Measurements from ENCODE around the gene SETD4. TPM values are rescaled to one million over a fixed set of nuclear protein-coding genes. Genes with fewer than 3 reads are reported as not detected.

SETD4 gene
- total RNA-seq, 3 donors from 2014 or later, result 15.9 to 18.8 (median 17.2) TPM

DNA sequence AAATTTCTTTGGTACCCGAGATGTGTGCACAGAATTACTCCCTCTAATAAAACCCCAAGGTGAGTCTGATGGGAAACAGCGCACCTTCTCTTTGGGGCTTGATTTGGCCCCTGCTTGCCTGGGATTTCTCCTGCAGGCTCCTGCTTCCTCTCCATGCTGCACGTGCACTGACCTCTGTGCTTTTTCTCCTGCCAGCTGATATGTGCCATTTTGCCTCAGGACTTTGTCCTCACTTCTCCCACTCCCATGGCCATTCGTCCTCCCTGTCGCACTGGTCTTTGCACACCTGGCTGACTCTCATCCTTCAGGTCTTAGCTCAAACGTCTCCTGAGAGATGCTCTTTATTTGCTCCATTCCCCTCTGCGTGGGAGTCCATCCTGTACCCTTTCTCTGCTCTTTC is 10.7 kb upstream of the SETD4 start:
- DNase-seq, result no peak
- Mint-ChIP-seq H3K4me1 (ENCODE audit: low read depth) (peaks cover 42% of the 10 kb centered on the region), H3K9me3 (peaks cover 8% of the 10 kb centered on the region)

DNA sequence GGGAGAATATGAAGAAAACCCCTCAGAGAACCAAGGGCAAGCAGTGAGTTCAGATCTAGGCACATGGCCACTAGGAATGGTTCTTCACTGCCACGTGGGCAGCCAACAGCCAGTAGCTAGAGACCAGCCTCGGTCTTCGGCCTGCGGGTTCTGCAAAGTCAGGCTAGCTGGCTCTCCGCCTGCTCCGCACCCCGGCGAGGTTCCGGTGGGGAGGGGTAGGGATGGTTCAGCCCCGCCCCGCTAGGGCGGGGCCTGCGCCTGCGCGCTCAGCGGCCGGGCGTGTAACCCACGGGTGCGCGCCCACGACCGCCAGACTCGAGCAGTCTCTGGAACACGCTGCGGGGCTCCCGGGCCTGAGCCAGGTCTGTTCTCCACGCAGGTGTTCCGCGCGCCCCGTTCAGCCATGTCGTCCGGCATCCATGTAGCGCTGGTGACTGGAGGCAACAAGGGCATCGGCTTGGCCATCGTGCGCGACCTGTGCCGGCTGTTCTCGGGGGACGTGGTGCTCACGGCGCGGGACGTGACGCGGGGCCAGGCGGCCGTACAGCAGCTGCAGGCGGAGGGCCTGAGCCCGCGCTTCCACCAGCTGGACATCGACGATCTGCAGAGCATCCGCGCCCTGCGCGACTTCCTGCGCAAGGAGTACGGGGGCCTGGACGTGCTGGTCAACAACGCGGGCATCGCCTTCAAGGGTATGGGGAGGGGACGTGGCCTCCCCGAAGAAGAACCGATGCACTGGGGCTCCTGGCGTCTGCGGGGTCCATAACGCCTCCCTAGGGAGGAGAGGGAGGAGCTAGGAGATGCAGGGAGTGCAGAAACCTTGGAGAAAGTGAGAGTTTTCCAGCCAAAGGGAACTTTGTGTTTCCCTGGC is 9.6 kb upstream of the SETD4 start, which contains the start of gene CBR1:
TSS of gene CBR1 (plus strand) at position 312 of the 871 bp plus-strand sequence. CDS start at position 404, 92 bp downstream.
- Mint-ChIP-seq H3K4me1 (ENCODE audit: low read depth) (peaks cover 39% of the 10 kb centered on the region), H3K36me3 (ENCODE audit: insufficient read depth) (peaks cover 22% of the 10 kb centered on the region), H3K4me3 (peak within 1 kb of the TSS; percentile 88), H3K27me3 (ENCODE audit: low read depth) (no peaks in the 10 kb centered on the region), H3K9me3 (peaks cover 8% of the 10 kb centered on the region)
- DNase-seq (peak; percentile 84), ATAC-seq (peak; percentile 98)

More for the DNA sequence above, 10.7 kb upstream of the SETD4 start:
- ATAC-seq, result no peak
- H3K4me3 Mint-ChIP-seq, result peak overlapping the region; percentile 88
- no peaks in the 10 kb centered on the region for H3K27me3 Mint-ChIP-seq (ENCODE audit: low read depth)
- peaks cover 23% of the 10 kb centered on the region for H3K36me3 Mint-ChIP-seq (ENCODE audit: insufficient read depth)

DNA sequence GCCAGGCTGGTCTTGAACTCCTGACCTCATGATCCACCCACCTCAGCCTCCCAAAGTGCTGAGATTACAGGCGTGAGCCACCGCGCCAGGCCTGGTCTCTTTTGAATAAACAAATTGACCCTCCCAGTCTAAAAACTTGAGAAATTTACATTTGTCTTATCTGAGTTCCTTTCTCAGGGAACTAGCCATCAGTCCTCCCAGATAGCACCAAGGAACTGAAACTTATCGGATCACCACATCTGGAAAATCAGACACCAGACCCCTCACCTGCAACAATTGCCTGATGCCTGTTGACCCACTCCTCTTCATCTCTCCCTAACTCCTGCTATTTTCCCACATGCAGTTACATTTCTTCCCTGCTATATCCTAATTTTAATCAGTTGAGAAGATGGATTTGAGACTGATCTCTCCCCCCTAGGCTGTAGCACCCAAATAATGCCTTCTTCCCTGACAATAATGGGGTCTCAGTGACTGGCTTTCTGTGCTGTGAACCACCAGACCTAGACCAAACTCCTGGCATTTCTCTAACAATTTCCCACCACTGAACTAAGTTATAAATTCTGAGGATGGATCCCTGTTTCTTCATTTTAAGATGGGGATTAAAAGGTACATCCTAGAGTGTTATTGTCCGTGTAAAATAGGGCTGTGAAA is 8.5 kb upstream of the SETD4 start:
- DNase-seq (no peak), ATAC-seq (no peak)
- no peaks in the 10 kb centered on the region for H3K27me3 Mint-ChIP-seq (ENCODE audit: low read depth)
- H3K4me1 Mint-ChIP-seq (ENCODE audit: low read depth), result peaks cover 39% of the 10 kb centered on the region
- peaks cover 22% of the 10 kb centered on the region for H3K36me3 Mint-ChIP-seq (ENCODE audit: insufficient read depth)
- peaks cover 8% of the 10 kb centered on the region for H3K9me3 Mint-ChIP-seq
- H3K4me3 Mint-ChIP-seq, result peak overlapping the region; percentile 88

DNA sequence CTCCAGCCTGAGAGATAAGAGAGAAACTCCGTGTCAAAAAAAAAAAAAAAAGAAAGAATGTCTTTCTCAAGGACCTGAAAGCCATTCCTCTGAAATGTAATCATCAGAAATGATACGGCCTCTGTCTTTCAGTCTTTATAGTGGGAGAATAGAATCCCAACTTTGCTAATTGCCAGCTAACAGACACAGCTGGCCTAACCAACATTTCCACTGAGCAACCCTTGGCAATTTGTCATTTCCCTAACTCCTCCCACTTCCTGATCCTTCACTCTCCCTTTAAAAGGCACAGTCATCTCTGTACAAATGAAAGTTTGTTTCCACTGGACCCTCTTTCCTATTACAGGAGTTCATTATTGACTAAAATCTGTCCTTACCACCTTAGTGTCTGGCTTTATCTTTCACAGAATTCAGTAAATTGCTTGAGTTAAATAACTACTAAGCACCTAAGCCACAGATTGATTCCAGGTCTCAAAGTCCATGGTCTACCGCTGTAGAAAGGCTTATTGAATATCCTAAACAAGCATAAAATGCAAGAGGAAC is 5.2 kb upstream of the SETD4 start:
- H3K4me1 Mint-ChIP-seq (ENCODE audit: low read depth), result peaks cover 21% of the 10 kb centered on the region
- peaks cover 5% of the 10 kb centered on the region for H3K36me3 Mint-ChIP-seq (ENCODE audit: insufficient read depth)
- DNase-seq, result no peak
- no peaks in the 10 kb centered on the region for H3K27me3 Mint-ChIP-seq (ENCODE audit: low read depth)
- peaks cover 8% of the 10 kb centered on the region for H3K9me3 Mint-ChIP-seq
- no peak for ATAC-seq
- H3K4me3 Mint-ChIP-seq, result no peak overlapping the region

DNA sequence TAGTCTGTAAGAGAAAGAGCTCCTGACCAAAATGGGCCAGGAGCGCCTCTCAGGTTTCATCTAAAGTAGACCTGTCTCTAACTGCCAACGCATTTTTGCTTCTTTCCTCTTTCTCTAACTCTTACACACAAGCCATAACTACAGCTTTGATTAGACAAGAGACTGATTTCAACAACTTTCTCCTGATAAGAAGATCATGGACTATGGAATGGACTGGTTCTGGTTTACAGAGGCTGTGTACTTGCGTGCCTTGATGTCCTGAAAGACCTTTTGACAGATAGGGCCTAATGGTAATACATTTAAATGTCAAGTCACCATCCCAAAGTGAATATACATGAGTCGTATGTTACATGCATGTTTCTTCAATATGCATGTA is 3.7 kb upstream of the SETD4 start:
- Mint-ChIP-seq H3K4me3 (no peak overlapping the region), H3K27me3 (ENCODE audit: low read depth) (no peaks in the 10 kb centered on the region), H3K4me1 (ENCODE audit: low read depth) (peaks cover 8% of the 10 kb centered on the region), H3K36me3 (ENCODE audit: insufficient read depth) (peaks cover 4% of the 10 kb centered on the region), H3K9me3 (peaks cover 3% of the 10 kb centered on the region)
- DNase-seq (no peak), ATAC-seq (no peak)

DNA sequence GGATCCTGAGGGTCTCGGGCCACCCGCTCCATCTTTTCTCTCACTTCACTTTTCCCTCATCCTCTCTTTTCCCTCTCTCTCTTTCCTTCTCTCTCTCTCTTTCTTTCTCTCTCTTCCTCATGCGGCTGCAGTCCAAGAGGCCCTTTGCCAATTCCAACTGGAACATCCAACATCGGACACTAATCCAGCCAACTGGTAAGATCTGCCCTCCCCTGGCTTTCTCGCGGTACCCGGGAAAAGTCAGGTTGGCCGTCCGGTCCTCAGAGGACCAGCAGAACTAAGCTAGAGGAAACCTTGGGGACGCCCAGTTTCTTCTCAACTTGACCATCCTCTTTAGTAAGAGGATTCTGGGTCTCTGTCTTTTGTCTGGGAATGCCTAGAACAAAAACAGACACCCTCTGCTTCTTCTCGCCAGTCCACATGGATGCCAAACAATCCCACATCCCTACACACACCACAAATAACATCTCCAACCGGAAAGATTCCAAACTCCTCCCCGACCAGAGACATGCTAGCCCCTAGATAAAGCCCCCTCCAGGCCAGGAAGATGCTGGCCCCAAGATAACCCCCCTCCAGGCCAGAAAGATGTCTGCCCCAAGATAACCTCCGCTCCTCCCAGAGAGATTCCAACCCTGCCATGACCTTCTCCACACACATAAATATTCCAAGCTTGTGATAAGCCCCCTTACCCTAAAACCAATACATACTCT is 3.2 kb upstream of the SETD4 start:
- Mint-ChIP-seq H3K4me1 (ENCODE audit: low read depth) (peaks cover 10% of the 10 kb centered on the region), H3K4me3 (no peak overlapping the region), H3K36me3 (ENCODE audit: insufficient read depth) (no peaks in the 10 kb centered on the region), H3K9me3 (no peaks in the 10 kb centered on the region), H3K27me3 (ENCODE audit: low read depth) (no peaks in the 10 kb centered on the region)
- DNase-seq (no peak), ATAC-seq (no peak)

DNA sequence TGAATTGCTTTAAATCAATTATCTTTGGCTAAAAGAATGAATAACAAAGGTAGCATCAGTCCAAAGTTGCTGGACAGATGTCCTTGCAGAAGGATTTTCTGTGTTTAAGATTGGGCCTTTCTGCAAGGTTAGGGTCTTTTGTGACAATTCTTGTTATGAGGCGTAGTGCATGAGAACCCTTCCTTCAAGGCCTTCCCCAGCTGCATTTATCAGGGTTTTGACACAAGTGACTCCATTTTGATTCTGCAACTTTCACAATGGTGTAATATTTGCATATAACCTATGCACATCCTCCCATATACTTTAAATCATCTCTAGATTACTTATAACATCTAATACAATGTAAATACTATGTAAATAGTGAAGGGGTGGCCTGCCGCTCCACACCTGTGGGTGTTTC is 1.1 kb upstream of the SETD4 start:
- Mint-ChIP-seq H3K9me3 (no peaks in the 10 kb centered on the region), H3K36me3 (ENCODE audit: insufficient read depth) (peaks cover 12% of the 10 kb centered on the region), H3K27me3 (ENCODE audit: low read depth) (no peaks in the 10 kb centered on the region), H3K4me1 (ENCODE audit: low read depth) (peaks cover 17% of the 10 kb centered on the region), H3K4me3 (no peak overlapping the region)
- ATAC-seq (no peak), DNase-seq (no peak)

DNA sequence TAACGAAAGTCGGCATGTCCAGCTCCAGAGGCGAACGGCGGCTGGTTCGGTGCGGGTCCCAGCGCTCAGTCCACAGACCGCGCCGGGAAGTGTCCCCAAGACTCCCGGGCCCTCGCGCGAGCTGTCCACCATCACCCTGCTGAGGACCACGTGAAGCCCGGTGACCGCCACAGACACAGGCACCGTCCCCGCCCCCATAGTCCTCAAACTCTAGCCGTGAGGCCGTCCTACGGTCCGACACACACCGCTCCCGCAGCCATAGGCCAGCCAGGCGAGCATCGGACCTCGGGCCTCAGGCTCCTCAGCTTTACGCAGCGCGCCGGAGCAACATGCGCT is 535 bp downstream of the SETD4 start:
- DNase-seq, result no peak

DNA sequence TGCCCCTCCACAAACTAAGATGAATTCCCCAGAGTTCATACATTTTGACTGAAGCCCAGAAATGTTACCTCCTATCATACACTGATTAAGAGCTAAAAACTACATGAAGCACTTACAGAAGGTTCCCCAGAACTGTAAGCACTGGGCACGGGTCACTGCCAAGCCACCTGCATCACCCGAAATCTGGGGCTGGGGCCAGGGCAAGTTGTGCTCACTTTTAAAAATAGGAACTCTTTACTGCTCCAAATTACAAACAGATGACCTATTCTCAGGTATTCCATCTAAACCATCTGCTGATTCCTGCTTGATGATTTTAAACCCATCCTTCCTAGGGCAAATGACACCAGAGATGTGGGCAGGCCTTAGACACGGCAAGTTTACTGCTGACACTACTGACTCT is 4.8 kb downstream of the SETD4 start:
- Mint-ChIP-seq H3K27me3 (ENCODE audit: low read depth) (no peaks in the 10 kb centered on the region), H3K36me3 (ENCODE audit: insufficient read depth) (peaks cover 35% of the 10 kb centered on the region), H3K9me3 (no peaks in the 10 kb centered on the region), H3K4me1 (ENCODE audit: low read depth) (peaks cover 25% of the 10 kb centered on the region), H3K4me3 (no peak overlapping the region)
- no peak for DNase-seq
- ATAC-seq, result no peak

More for the DNA sequence above, 535 bp downstream of the SETD4 start:
- no peaks in the 10 kb centered on the region for H3K27me3 Mint-ChIP-seq (ENCODE audit: low read depth)
- peaks cover 25% of the 10 kb centered on the region for H3K36me3 Mint-ChIP-seq (ENCODE audit: insufficient read depth)
- peaks cover 13% of the 10 kb centered on the region for H3K4me1 Mint-ChIP-seq (ENCODE audit: low read depth)
- no peaks in the 10 kb centered on the region for H3K9me3 Mint-ChIP-seq
- peak; percentile 22 to 31 for ATAC-seq
- H3K4me3 Mint-ChIP-seq, result peak overlapping the region; percentile 93

DNA sequence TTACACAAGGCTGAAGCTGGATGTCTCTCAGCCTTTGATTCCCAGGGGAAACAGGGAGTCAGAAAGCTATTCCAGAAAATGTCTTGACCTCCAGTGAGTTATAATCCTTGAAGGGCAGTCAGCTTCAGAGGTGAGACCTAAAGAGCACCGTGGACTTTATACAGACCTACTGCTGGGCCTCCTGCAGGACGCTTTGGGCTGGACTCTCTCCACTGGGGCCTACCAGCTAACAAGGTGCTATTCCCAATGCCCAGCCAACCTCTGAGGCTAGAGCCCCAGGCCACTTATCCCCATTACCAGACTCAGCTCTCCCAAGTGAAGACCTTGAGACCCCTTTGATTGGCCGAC is 6.6 kb downstream of the SETD4 start:
- DNase-seq, result no peak
- ATAC-seq, result no peak
- Mint-ChIP-seq H3K27me3 (ENCODE audit: low read depth) (no peaks in the 10 kb centered on the region), H3K36me3 (ENCODE audit: insufficient read depth) (peaks cover 46% of the 10 kb centered on the region), H3K9me3 (no peaks in the 10 kb centered on the region), H3K4me1 (ENCODE audit: low read depth) (peaks cover 21% of the 10 kb centered on the region), H3K4me3 (no peak overlapping the region)

DNA sequence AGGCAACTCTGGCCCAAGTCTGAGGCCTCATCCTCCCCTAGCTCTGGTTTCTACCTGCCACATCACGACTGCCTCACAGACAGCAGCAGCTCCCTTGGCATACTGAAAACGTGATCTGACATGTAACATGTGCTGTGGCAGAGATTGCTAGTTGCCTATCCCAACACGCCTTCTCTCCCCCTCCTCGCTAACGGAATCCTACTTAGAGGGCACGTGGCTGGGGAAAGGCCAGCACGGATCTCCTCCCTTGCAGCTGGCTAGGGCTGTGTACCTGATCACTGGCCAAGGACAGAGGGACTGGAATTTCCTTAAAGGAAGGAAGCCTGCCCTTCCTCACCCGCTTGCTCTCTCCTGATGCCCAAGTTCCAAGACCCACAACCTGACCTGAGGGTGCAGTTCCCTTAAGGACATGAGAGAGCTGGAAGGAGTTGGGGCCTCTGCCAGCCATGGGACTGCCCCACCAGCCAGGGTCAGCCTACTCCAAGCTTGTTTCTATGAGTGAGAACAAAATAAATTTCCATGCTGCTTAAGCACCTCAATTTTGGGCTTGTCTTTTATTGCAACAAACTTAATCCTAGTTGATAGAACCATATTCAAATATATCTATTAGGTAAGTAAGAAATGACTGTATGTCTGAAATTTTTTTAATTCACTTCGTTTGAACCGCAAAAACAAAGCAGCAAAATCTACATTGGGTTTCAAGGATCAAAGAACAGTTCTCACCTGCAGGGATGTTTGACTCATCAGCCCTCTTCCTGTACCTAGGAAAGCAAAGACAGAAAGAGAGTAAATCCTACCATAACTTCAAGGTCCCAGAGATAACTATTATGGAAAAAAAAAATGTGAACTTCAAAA is 7.2 kb downstream of the SETD4 start:
- no peaks in the 10 kb centered on the region for H3K27me3 Mint-ChIP-seq (ENCODE audit: low read depth)
- ATAC-seq, result peak; percentile 50 to 53
- DNase-seq, result no peak
- no peaks in the 10 kb centered on the region for H3K9me3 Mint-ChIP-seq
- no peak overlapping the region for H3K4me3 Mint-ChIP-seq
- peaks cover 19% of the 10 kb centered on the region for H3K4me1 Mint-ChIP-seq (ENCODE audit: low read depth)
- peaks cover 47% of the 10 kb centered on the region for H3K36me3 Mint-ChIP-seq (ENCODE audit: insufficient read depth)

DNA sequence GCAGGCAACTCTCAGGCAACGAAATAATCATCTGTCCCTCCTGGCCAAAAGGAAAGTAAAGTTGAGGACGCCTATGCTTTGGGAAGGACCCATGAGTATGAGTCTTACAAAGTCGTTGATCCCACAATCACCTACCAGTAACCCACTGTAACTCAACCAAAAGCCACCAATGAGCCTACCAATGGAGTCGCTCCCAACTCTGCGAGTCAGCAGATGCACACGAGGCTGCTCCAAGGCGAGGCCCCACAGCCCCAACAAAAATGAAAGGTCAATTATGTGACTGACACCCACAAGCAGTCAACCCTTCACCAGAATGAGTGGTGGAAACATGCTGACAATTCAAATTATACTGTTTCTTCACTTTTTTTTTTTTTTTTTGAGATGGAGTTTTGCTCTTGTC is 12.0 kb downstream of the SETD4 start:
- Mint-ChIP-seq H3K4me1 (ENCODE audit: low read depth) (peaks cover 6% of the 10 kb centered on the region), H3K9me3 (no peaks in the 10 kb centered on the region), H3K36me3 (ENCODE audit: insufficient read depth) (peaks cover 46% of the 10 kb centered on the region), H3K4me3 (no peak overlapping the region), H3K27me3 (ENCODE audit: low read depth) (no peaks in the 10 kb centered on the region)
- ATAC-seq (no peak), DNase-seq (no peak)

DNA sequence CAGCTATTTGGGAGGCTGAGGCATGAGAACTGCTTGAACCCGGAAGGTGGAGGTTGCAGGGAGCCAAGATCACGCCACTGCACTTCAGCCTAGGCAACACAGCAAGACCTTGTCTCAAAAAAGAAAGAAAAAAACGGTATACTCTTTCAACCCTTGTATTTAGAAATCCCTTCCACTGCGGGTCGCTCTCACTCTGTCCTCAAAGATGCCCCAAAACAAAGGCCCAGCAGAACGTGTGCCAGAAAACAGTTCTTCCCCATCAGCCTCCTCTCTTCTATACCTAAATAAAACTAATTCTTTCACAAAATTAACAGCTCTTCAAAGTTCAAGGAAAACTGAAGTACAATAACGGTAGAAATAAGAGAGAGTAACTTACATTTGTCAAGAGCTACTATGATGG is 13.2 kb downstream of the SETD4 start:
- no peak for DNase-seq
- Mint-ChIP-seq H3K4me1 (ENCODE audit: low read depth) (no peaks in the 10 kb centered on the region), H3K36me3 (ENCODE audit: insufficient read depth) (peaks cover 49% of the 10 kb centered on the region)

DNA sequence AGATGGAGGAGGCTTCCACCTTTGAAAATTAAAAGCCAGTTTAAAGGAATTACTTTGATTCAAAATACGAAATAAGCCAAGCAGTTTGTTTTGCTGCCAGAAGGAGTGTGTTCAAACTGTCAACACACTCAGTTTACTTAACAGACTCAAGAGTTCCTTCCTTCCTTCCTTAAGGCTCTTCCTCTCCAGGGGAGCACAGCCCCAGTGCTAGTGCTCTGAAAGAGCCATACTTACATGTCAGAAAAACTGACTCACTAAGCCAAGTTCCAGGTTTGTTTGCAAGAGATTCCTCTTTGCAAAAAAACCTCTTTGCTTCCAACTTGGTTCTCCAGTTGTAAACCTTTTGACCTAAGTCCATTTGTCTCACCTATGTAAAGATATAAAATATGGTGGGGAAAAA is 14.3 kb downstream of the SETD4 start:
- Mint-ChIP-seq H3K4me3 (no peak overlapping the region), H3K9me3 (no peaks in the 10 kb centered on the region), H3K27me3 (ENCODE audit: low read depth) (no peaks in the 10 kb centered on the region), H3K36me3 (ENCODE audit: insufficient read depth) (peaks cover 48% of the 10 kb centered on the region), H3K4me1 (ENCODE audit: low read depth) (no peaks in the 10 kb centered on the region)
- DNase-seq, result no peak
- no peak for ATAC-seq

More for the DNA sequence above, 13.2 kb downstream of the SETD4 start:
- Mint-ChIP-seq H3K9me3 (no peaks in the 10 kb centered on the region), H3K4me3 (no peak overlapping the region), H3K27me3 (ENCODE audit: low read depth) (no peaks in the 10 kb centered on the region)
- ATAC-seq, result no peak

All from activated T-cell treated with anti-CD3 and anti-CD28 coated beads, Interleukin-2, amount 50 U/mL, for 4 hours (primary cell).